Testis (tissue), 2 donors: ENCODE measurements around the gene SFTPB.
"Not testable (repeated sequence)": the region's sequence is repeated elsewhere in the genome, so short reads cannot be mapped to it uniquely, and the experiment has no call there.

ENCODE experiments used
- POLR2A ChIP-seq: fragments of 450-650 bp; IDR thresholded peaks from one replicate; pipeline ENCODE4 v1.6.1; 2017; ENCODE audit warnings: antibody characterized with exemption, mild to moderate bottlenecking, moderate library complexity
- TF ChIP-seq, protein P1 (sequence below), 3 experiments: fragments of 450-650 bp in 2 of 3; fragments of 200-600 bp in 1 of 3; sonication (generic) in 1 of 3; IDR thresholded peaks; one replicate each; pipeline ENCODE4 v1.5.1; 2016 to 2019; ENCODE audit warnings: antibody characterized with exemption in 3 of 3, mild to moderate bottlenecking in 2 of 3, moderate library complexity in 1 of 3

DNA sequence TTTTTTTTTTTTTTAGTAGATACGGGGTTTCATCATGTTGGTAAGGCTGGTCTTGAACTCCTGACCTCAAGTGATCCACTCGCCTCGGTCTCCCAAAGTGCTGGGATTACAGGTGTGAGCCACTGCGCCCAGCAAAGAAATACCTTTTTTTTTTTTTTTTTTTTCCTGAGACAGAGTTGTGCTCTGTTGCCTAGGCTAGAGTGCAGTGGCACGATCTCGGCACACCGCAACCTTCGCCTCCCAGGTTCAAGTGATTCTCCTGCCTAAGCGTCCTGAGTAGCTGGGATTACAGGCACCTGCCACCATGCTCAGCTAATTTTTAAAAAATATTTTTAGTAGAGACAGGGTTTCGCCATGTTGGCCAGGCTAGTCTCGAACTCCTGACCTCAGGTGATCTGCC is 7.7 kb downstream of the SFTPB start:
- TF ChIP-seq POLR2A: not testable (repeated sequence)
- TF ChIP-seq, protein P1, sequence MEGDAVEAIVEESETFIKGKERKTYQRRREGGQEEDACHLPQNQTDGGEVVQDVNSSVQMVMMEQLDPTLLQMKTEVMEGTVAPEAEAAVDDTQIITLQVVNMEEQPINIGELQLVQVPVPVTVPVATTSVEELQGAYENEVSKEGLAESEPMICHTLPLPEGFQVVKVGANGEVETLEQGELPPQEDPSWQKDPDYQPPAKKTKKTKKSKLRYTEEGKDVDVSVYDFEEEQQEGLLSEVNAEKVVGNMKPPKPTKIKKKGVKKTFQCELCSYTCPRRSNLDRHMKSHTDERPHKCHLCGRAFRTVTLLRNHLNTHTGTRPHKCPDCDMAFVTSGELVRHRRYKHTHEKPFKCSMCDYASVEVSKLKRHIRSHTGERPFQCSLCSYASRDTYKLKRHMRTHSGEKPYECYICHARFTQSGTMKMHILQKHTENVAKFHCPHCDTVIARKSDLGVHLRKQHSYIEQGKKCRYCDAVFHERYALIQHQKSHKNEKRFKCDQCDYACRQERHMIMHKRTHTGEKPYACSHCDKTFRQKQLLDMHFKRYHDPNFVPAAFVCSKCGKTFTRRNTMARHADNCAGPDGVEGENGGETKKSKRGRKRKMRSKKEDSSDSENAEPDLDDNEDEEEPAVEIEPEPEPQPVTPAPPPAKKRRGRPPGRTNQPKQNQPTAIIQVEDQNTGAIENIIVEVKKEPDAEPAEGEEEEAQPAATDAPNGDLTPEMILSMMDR (IDR thresholded peaks at IDR 0.05): not testable (repeated sequence)
